H1 (cell line): ENCODE data around the gene CAMTA1. TPM values are rescaled to one million over a fixed set of nuclear protein-coding genes. Genes with fewer than 3 reads are reported as not detected.

ENCODE experiments used
- CTCF ChIA-PET: fragments of 300-600 bp; sonication (Branson Sonifier 250); formaldehyde crosslinking; loops from one replicate; lab custom pipeline; 2021; ENCODE audit not compliant: partially characterized antibody; lab: Charles Lee
- POLR2A ChIA-PET: fragments of 300-600 bp; sonication (Branson Sonifier 250); formaldehyde crosslinking; loops from one replicate; lab custom pipeline; 2021; ENCODE audit warnings: inconsistent platforms; ENCODE audit not compliant: partially characterized antibody; lab: Charles Lee
- DNase-seq, 2 experiments: peaks; one replicate each; pipeline versions ENCODE4 v3.0.0 to v3.0.0-alpha.2; 2010 to 2022; ENCODE audit warnings: low spot score in 2 of 2, low read depth in 1 of 2, mixed read lengths in 1 of 2
- FAIRE-seq: peaks from 2 replicates; lab custom pipeline; 2011; peaks lifted over from hg19 to GRCh38; lab: Jason Lieb, UNC
- H2AFZ ChIP-seq: 2 replicates; pipeline ENCODE4 v1.8.1; 2012; ENCODE audit warnings: low read length, inconsistent platforms
- H2AK5ac ChIP-seq: 2 replicates; pipeline ENCODE4 v1.6.1; 2013; ENCODE audit warnings: low read depth, low read length
- H2BK120ac ChIP-seq: replicated peaks from 2 replicates; pipeline ENCODE3; 2013; ENCODE audit warnings: low read depth, low read length, inconsistent platforms
- H2BK12ac ChIP-seq: 2 replicates; pipeline ENCODE4 v1.6.1; 2013; ENCODE audit warnings: low read depth, low read length
- H2BK15ac ChIP-seq: 2 replicates; pipeline ENCODE4 v1.6.1; 2013; ENCODE audit warnings: low read length
- H2BK20ac ChIP-seq: 2 replicates; pipeline ENCODE4 v1.6.1; 2013; ENCODE audit warnings: low read length
- H2BK5ac ChIP-seq: 2 replicates; pipeline ENCODE4 v1.6.1; 2013; ENCODE audit warnings: low read depth, low read length
- H3K14ac ChIP-seq: 2 replicates; pipeline ENCODE4 v1.6.1; 2013; ENCODE audit warnings: inconsistent platforms; ENCODE audit not compliant: insufficient read length
- H3K18ac ChIP-seq: 2 replicates; pipeline ENCODE4 v1.6.1; 2013; ENCODE audit warnings: low read length; ENCODE audit errors: extremely low read depth
- H3K23ac ChIP-seq: 2 replicates; pipeline ENCODE4 v1.6.1; 2013; ENCODE audit warnings: inconsistent platforms; ENCODE audit not compliant: insufficient read length
- H3K23me2 ChIP-seq: 2 replicates; pipeline ENCODE4 v1.6.1; 2013; ENCODE audit warnings: low read depth, low read length
- H3K27ac ChIP-seq: 2 replicates; pipeline ENCODE4 v1.6.1; 2011; ENCODE audit warnings: low read depth, low read length, inconsistent platforms
- H3K27me3 ChIP-seq, 4 experiments: replicated peaks in 1 of 4; 1 replicate in 1 of 4; 2 replicates in 3 of 4; pipeline versions ENCODE4 v1.6.1 to v1.8.1; 2011 to 2013; ENCODE audit warnings: low read length in 3 of 4, mild to moderate bottlenecking in 3 of 4, inconsistent platforms in 2 of 4, mixed read lengths in 2 of 4, moderate library complexity in 1 of 4; ENCODE audit not compliant: control insufficient read depth in 3 of 4, insufficient read depth in 3 of 4; ENCODE audit errors: extremely low read depth in 1 of 4
- H3K36me3 ChIP-seq, 4 experiments: 2 replicates each; pipeline versions ENCODE4 v1.6.1 to v1.8.1; 2011 to 2013; ENCODE audit warnings: mild to moderate bottlenecking in 4 of 4, low read length in 3 of 4, moderate library complexity in 2 of 4, control low read depth in 1 of 4, inconsistent platforms in 1 of 4; ENCODE audit not compliant: insufficient read depth in 4 of 4, control insufficient read depth in 2 of 4
- H3K4ac ChIP-seq: replicated peaks from 2 replicates; pipeline ENCODE3; 2013; ENCODE audit warnings: low read length, low read depth, mixed read lengths, inconsistent platforms; ENCODE audit not compliant: insufficient read length
- H3K4me1 ChIP-seq, 4 experiments: replicated peaks in 1 of 4; 1 replicate in 1 of 4; 2 replicates in 3 of 4; pipeline versions ENCODE4 v1.6.1 to v1.8.1; 2011 to 2013; ENCODE audit warnings: low read length in 3 of 4, inconsistent platforms in 2 of 4, mixed read lengths in 1 of 4; ENCODE audit not compliant: insufficient read depth in 4 of 4, control insufficient read depth in 3 of 4
- H3K4me2 ChIP-seq, 2 experiments: 2 replicates each; pipeline versions ENCODE4 v1.6.1 to v1.8.1; 2011 to 2013; ENCODE audit warnings: low read depth in 2 of 2, low read length in 2 of 2, control low read depth in 1 of 2, inconsistent platforms in 1 of 2, mild to moderate bottlenecking in 1 of 2; ENCODE audit not compliant: insufficient read depth in 1 of 2
- H3K4me3 ChIP-seq, 4 experiments: fragments of 200-600, 300-600 bp in 1 of 4; sonication (generic), shearing (Covaris generic), sonication (Bioruptor Twin) in 1 of 4; 2 replicates each; pipeline versions ENCODE4 v1.5.1 to v1.8.1; 2011 to 2016; ENCODE audit warnings: low read length in 4 of 4, low read depth in 3 of 4, control low read depth in 2 of 4, inconsistent platforms in 2 of 4, mild to moderate bottlenecking in 2 of 4, mixed read lengths in 1 of 4, moderate library complexity in 1 of 4; ENCODE audit not compliant: insufficient read depth in 2 of 4; ENCODE audit errors: extremely low read depth in 1 of 4
- H3K56ac ChIP-seq: replicated peaks from 2 replicates; pipeline ENCODE3; 2013; ENCODE audit warnings: low read depth, mild to moderate bottlenecking, mixed read lengths, low read length, inconsistent platforms; ENCODE audit not compliant: insufficient read length
- H3K79me1 ChIP-seq: 2 replicates; pipeline ENCODE4 v1.6.1; 2013; ENCODE audit warnings: low read depth, low read length, control low read depth
- H3K79me2 ChIP-seq, 2 experiments: 2 replicates each; pipeline versions ENCODE4 v1.6.1 to v1.8.1; 2012 to 2013; ENCODE audit warnings: low read length in 2 of 2, mild to moderate bottlenecking in 2 of 2, inconsistent platforms in 1 of 2; ENCODE audit not compliant: insufficient read depth in 2 of 2, control insufficient read depth in 1 of 2
- H3K9ac ChIP-seq, 4 experiments: replicated peaks in 1 of 4; 1 replicate in 1 of 4; 2 replicates in 3 of 4; pipeline versions ENCODE4 v1.6.1 to v1.8.1; 2011 to 2013; ENCODE audit warnings: low read depth in 3 of 4, low read length in 3 of 4, control low read depth in 2 of 4, mild to moderate bottlenecking in 2 of 4, moderate library complexity in 2 of 4, inconsistent platforms in 1 of 4; ENCODE audit errors: extremely low read depth in 1 of 4
- H3K9me3 ChIP-seq, 2 experiments: 2 replicates each; pipeline versions ENCODE4 v1.6.1 to v1.8.1; 2012 to 2013; ENCODE audit warnings: mild to moderate bottlenecking in 2 of 2, moderate library complexity in 2 of 2, control low read depth in 1 of 2, inconsistent platforms in 1 of 2, low read depth in 1 of 2, low read length in 1 of 2, mixed read lengths in 1 of 2; ENCODE audit not compliant: insufficient read depth in 2 of 2
- H4K20me1 ChIP-seq, 2 experiments: replicated peaks in 1 of 2; 2 replicates each; pipeline versions ENCODE3 to v1.8.1; 2011 to 2013; ENCODE audit warnings: inconsistent platforms in 2 of 2, low read length in 2 of 2, mild to moderate bottlenecking in 1 of 2; ENCODE audit not compliant: insufficient read depth in 2 of 2, control insufficient read depth in 1 of 2
- H4K5ac ChIP-seq: 2 replicates; pipeline ENCODE4 v1.6.1; 2013; ENCODE audit warnings: low read length, low read depth, mixed read lengths, inconsistent platforms; ENCODE audit not compliant: insufficient read length
- H4K8ac ChIP-seq: 2 replicates; pipeline ENCODE4 v1.8.0; 2013; ENCODE audit warnings: mild to moderate bottlenecking, moderate library complexity, low read length, inconsistent platforms; ENCODE audit not compliant: insufficient read depth; ENCODE audit errors: extremely low read depth
- H4K91ac ChIP-seq: replicated peaks from 2 replicates; pipeline ENCODE3; 2013; ENCODE audit warnings: low read length, mixed read lengths, inconsistent platforms; ENCODE audit not compliant: insufficient read length
- BACH1 ChIP-seq: IDR thresholded peaks from 2 replicates; pipeline ENCODE4 v1.6.1; 2012; ENCODE audit warnings: low read length, improper control_type of control experiment
- CBX5 ChIP-seq: fragments of 300-800, 300-1000 bp; sonication (generic); IDR thresholded peaks from 2 replicates; pipeline ENCODE4 v1.7.1; 2016; ENCODE audit warnings: antibody characterized with exemption, low read length, low read depth
- CEBPB ChIP-seq: IDR thresholded peaks from 2 replicates; pipeline ENCODE4 v1.6.1; 2012; ENCODE audit warnings: low read depth, low read length
- CREB1 ChIP-seq: IDR thresholded peaks from 2 replicates; pipeline ENCODE4 v1.6.1; 2012; ENCODE audit warnings: inconsistent platforms
- CTCF ChIP-seq, 3 experiments: IDR thresholded peaks; 1 replicate in 2 of 3; 2 replicates in 1 of 3; pipeline versions ENCODE4 v1.5.1 to v1.6.1; 2011; ENCODE audit warnings: low read length in 3 of 3, mild to moderate bottlenecking in 3 of 3, inconsistent platforms in 2 of 3, low read depth in 1 of 3, moderate library complexity in 1 of 3; ENCODE audit not compliant: insufficient read depth in 1 of 3; ENCODE audit errors: control extremely low read depth in 1 of 3
- FOSL1 ChIP-seq: IDR thresholded peaks from 2 replicates; pipeline ENCODE4 v1.6.1; 2011; ENCODE audit warnings: mild to moderate bottlenecking, low read depth, low read length, moderate library complexity; ENCODE audit not compliant: insufficient read depth
- RFX5 ChIP-seq: IDR thresholded peaks from 2 replicates; pipeline ENCODE4 v1.6.1; 2011; ENCODE audit warnings: low read depth, low read length, improper control_type of control experiment, borderline replicate concordance
- SIN3A ChIP-seq, 2 experiments: IDR thresholded peaks in 1 of 2; conservative IDR thresholded peaks in 1 of 2; 2 replicates each; pipeline ENCODE4 v1.6.1; 2011 to 2012; ENCODE audit warnings: low read length in 2 of 2, improper control_type of control experiment in 1 of 2, low read depth in 1 of 2, mild to moderate bottlenecking in 1 of 2
- SP1 ChIP-seq: IDR thresholded peaks from 2 replicates; pipeline ENCODE4 v1.6.1; 2011; ENCODE audit warnings: low read depth, low read length
- SUZ12 ChIP-seq: fragments of 200-600 bp; sonication (generic); IDR thresholded peaks from 2 replicates; pipeline ENCODE4 v1.6.1; 2012; ENCODE audit warnings: mild to moderate bottlenecking, inconsistent platforms, low read length, moderate library complexity, mixed read lengths
- YY1 ChIP-seq: IDR thresholded peaks from 2 replicates; pipeline ENCODE4 v1.6.1; 2011; ENCODE audit warnings: low read depth, mild to moderate bottlenecking, low read length
- WGBS, 2 experiments: shearing (Covaris generic) in 1 of 2; methylation state at CpG; one replicate each; pipeline versions ENCODE4 v1.1.6 to v1.1.7; 2013 to 2015; ENCODE audit warnings: low lambda C conversion rate in 2 of 2, mixed read lengths in 2 of 2, inconsistent platforms in 1 of 2, low coverage in 1 of 2, missing lambda C conversion rate in 1 of 2; ENCODE audit not compliant: insufficient replicate concordance in 2 of 2, insufficient coverage in 1 of 2, insufficient read length in 1 of 2; ENCODE audit errors: extremely low coverage in 1 of 2, missing lambda C conversion rate in 1 of 2; 5-methylcytosine and 5-hydroxymethylcytosine counted together
- polyA plus RNA-seq, 7 experiments: library from polyadenylated mRNA; depleted of rRNA in 3 of 7; stranded (reverse) in 5 of 7; unstranded in 2 of 7; fragments of >200 nt in 5 of 7; fragments of 200-250 nt in 2 of 7; gene quantifications; 1 replicate in 5 of 7; 2 replicates in 1 of 7; 4 replicates in 1 of 7; pipeline versions ENCODE4 v1.2.1 to v1.2.3, GENCODE V29; 2011 to 2013; ENCODE audit warnings: missing spikeins in 2 of 7, mixed read lengths in 2 of 7
- total RNA-seq: library from RNA; stranded (reverse); fragmentation: NEBNext Ultra II Directional; extraction: Animal tissue kit (Norgen Biotek cat#: 25700); gene quantifications from 2 replicates; pipeline ENCODE4 v1.2.1, GENCODE V29; 2021

CAMTA1 gene
- total and polyA plus RNA-seq, 2 of the 8 experiments (the other 6 are each of a cell fraction or from before 2014, with no cell fraction given): 65.0 to 119 TPM

- Histone ChIP-seq H3K23me2 (no peaks in the 10 kb centered on the region), H3K56ac (no peak overlapping the region), H3K4me3 (no peak overlapping the region), H2AK5ac (no peak overlapping the region), H4K91ac (no peak overlapping the region), H3K79me2 (no peaks in the 10 kb centered on the region), H4K5ac (no peak overlapping the region), H3K4me1 (no peaks in the 10 kb centered on the region; a peak in 1 of 7 replicates), H3K4ac (no peak overlapping the region), H3K23ac (no peak overlapping the region), H3K9me3 (peaks cover 2 to 4% of the 10 kb centered on the region in 2 experiments; a peak in 2 of 4 replicates), H2BK20ac (no peak overlapping the region), H3K27me3 (no peaks in the 10 kb centered on the region), H2BK12ac (no peak overlapping the region), H4K20me1 (no peaks in the 10 kb centered on the region), H2AFZ (no peak overlapping the region), H3K4me2 (no peak overlapping the region), H3K18ac (no peak overlapping the region), H2BK15ac (no peak overlapping the region), H2BK120ac (no peak overlapping the region), H3K36me3 (no peaks in the 10 kb centered on the region), H3K14ac (no peak overlapping the region), H3K79me1 (no peaks in the 10 kb centered on the region), H2BK5ac (no peak overlapping the region; the same call in 1 of the 2 replicates), H3K27ac (no peak overlapping the region; the same call in 1 of the 2 replicates), H4K8ac (no peak overlapping the region; the same call in 1 of the 2 replicates)
- ChIA-PET CTCF (interaction anchor here (1.5 to 3.3 kb wide), 5 partner anchors 8 to 101 kb away, joined by 3 to 8 read pairs (median 6); no protein-coding TSS in a partner anchor), POLR2A (no interaction called here)
- no peak for FAIRE-seq
- 89% methylated on average over 22 of the region's 22 CpGs; no CpG with 5 or more reads in 1 of the 2 experiments for WGBS, 2 experiments
- no peak for DNase-seq
- no peak for TF ChIP-seq RFX5
- no peak for TF ChIP-seq BACH1
- no peak for TF ChIP-seq CBX5
- TF ChIP-seq CREB1: no peak
- TF ChIP-seq FOSL1: no peak
- no peak for TF ChIP-seq CEBPB
- no peak for TF ChIP-seq CTCF (IDR thresholded peaks at IDR 0.05; ENCODE audit: control extremely low read depth in 1 of 3, insufficient read depth in 1 of 3, low read depth in 1 of 3, low read length in 3 of 3)
- TF ChIP-seq SUZ12: no peak
- TF ChIP-seq SIN3A (conservative IDR thresholded peaks at IDR 0.05 in 1 of 2, IDR thresholded peaks at IDR 0.05 in 1 of 2; ENCODE audit: low read depth in 1 of 2, low read length in 2 of 2): no peak
- no peak for TF ChIP-seq YY1
- TF ChIP-seq SP1: no peak
- TF ChIP-seq, all 59 proteins: peak for 0
- H3K9ac ChIP-seq: no peak overlapping the region
Measured at GRCh38 chr1:7438921-7439655, 653.8 kb downstream of the CAMTA1 start.
